Kidney (tissue), 14 donors: ENCODE measurements around the gene HSF4. TPM values are rescaled to one million over a fixed set of nuclear protein-coding genes. Genes with fewer than 3 reads are reported as not detected.

ENCODE experiments used
- DNase-seq, 5 donors: peaks; one replicate each; pipeline ENCODE4 v3.0.0-alpha.2; 2013 to 2020
- FAIRE-seq: peaks from 2 replicates; lab custom pipeline; 2012; peaks lifted over from hg19 to GRCh38; lab: Jason Lieb, UNC
- H3K27ac ChIP-seq, 2 donors: one replicate each; pipeline ENCODE4 v1.7.0; 2013; ENCODE audit warnings: low read depth in 2 of 2, low read length in 2 of 2, inconsistent platforms in 1 of 2
- H3K27me3 ChIP-seq: one replicate; pipeline ENCODE4 v1.7.1; 2013; ENCODE audit warnings: low read length, inconsistent platforms; ENCODE audit not compliant: control insufficient read depth, insufficient read depth
- H3K36me3 ChIP-seq, 3 donors: one replicate each; pipeline versions ENCODE4 v1.7.0 to v1.7.1; 2013; ENCODE audit warnings: low read length in 3 of 3, control low read depth in 1 of 3, inconsistent platforms in 1 of 3; ENCODE audit not compliant: insufficient read depth in 3 of 3, control insufficient read depth in 2 of 3
- H3K4me1 ChIP-seq, 3 donors: one replicate each; pipeline versions ENCODE4 v1.7.0 to v1.7.1; 2013; ENCODE audit warnings: low read length in 3 of 3, inconsistent platforms in 1 of 3, low read depth in 1 of 3; ENCODE audit not compliant: control insufficient read depth in 2 of 3, insufficient read depth in 2 of 3
- H3K4me3 ChIP-seq, 3 donors: one replicate each; pipeline versions ENCODE4 v1.7.0 to v1.8.1; 2013; ENCODE audit warnings: low read length in 3 of 3, control low read depth in 1 of 3, inconsistent platforms in 1 of 3
- H3K9ac ChIP-seq, 3 donors: one replicate each; pipeline versions ENCODE4 v1.7.0 to v1.7.1; 2013; ENCODE audit warnings: low read length in 3 of 3, control low read depth in 1 of 3, inconsistent platforms in 1 of 3
- H3K9me3 ChIP-seq, 3 donors: one replicate each; pipeline versions ENCODE4 v1.7.0 to v1.7.1; 2013; ENCODE audit warnings: low read length in 3 of 3, control low read depth in 1 of 3, inconsistent platforms in 1 of 3; ENCODE audit not compliant: control insufficient read depth in 2 of 3, insufficient read depth in 1 of 3
- intact Hi-C: fragments of 100-400 bp; cut with DNase I; formaldehyde crosslinking; loops from one replicate; pipeline ENCODE4 v1.11.1; 2022
- polyA plus RNA-seq: library from polyadenylated mRNA; stranded (reverse); fragments of 350-450 nt; fragmentation: Illumina TruSeq; extraction: RNeasy Lipid Tissue Mini Kit (QIAGEN cat#74804); gene quantifications from one replicate; pipeline ENCODE4 v1.2.3, GENCODE V29; 2014; ENCODE audit warnings: low read depth, low replicate concordance; ENCODE audit not compliant: insufficient read depth
- total RNA-seq: library from RNA; stranded (reverse); fragmentation: NEBNext Ultra II Directional; extraction: Animal tissue kit (Norgen Biotek cat#: 25700); gene quantifications from one replicate; pipeline ENCODE4 v1.2.1, GENCODE V29; 2021
- TF ChIP-seq, protein P1 (sequence below): IDR thresholded peaks from 3 replicates; pipeline ENCODE4 v1.5.1; 2012; ENCODE audit warnings: mild to moderate bottlenecking, moderate library complexity, borderline replicate concordance; ENCODE audit not compliant: insufficient read depth; ENCODE audit errors: extremely low read depth
- donor health status: control.
- donor health status: control.
- donor health status: control.
- donor health status: control.
- donor health status: control.
- donor health status: DM: yes; HTN: yes; CAD: no.
- donor health status: Normal renal cell carcinoma (clear cell type).

The HSF4 gene
- total and polyA plus RNA-seq, 2 donors from 2014 or later, result 26.7 to 37.9 TPM

DNA sequence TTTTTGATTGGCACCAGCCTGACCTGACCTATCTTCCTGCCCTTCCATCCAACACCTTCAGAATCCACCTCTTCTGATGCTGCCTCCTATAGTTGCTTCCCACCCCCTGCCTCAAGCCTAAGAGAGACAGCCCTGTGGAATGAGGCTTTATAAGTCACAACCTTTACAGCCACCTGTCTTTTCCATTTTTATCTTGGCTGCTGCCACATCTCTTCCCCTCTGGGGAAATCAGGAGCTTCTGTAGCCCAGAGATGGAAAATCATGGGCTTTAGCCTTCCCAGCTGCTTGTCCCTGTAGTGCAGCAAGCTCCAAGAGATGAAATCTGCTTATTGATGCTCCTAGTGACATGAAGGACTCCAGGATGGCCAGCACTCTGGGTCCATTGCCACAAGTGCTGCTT, 36.1 kb upstream of the HSF4 start:
- no peak for FAIRE-seq
- H3K9me3 ChIP-seq, result no peaks in the 10 kb centered on the region
- intact Hi-C loops, result no loop called here
- TF ChIP-seq, protein P1, sequence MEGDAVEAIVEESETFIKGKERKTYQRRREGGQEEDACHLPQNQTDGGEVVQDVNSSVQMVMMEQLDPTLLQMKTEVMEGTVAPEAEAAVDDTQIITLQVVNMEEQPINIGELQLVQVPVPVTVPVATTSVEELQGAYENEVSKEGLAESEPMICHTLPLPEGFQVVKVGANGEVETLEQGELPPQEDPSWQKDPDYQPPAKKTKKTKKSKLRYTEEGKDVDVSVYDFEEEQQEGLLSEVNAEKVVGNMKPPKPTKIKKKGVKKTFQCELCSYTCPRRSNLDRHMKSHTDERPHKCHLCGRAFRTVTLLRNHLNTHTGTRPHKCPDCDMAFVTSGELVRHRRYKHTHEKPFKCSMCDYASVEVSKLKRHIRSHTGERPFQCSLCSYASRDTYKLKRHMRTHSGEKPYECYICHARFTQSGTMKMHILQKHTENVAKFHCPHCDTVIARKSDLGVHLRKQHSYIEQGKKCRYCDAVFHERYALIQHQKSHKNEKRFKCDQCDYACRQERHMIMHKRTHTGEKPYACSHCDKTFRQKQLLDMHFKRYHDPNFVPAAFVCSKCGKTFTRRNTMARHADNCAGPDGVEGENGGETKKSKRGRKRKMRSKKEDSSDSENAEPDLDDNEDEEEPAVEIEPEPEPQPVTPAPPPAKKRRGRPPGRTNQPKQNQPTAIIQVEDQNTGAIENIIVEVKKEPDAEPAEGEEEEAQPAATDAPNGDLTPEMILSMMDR, result no peak
- H3K9ac ChIP-seq, result no peak overlapping the region
- no peaks in the 10 kb centered on the region for H3K4me1 ChIP-seq
- H3K36me3 ChIP-seq, result peaks cover 7 to 41% (median 13%) of the 10 kb centered on the region in 3 donors
- DNase-seq, result no peak
- no peak overlapping the region for H3K27ac ChIP-seq
- no peak overlapping the region for H3K4me3 ChIP-seq
- no peaks in the 10 kb centered on the region for H3K27me3 ChIP-seq

DNA sequence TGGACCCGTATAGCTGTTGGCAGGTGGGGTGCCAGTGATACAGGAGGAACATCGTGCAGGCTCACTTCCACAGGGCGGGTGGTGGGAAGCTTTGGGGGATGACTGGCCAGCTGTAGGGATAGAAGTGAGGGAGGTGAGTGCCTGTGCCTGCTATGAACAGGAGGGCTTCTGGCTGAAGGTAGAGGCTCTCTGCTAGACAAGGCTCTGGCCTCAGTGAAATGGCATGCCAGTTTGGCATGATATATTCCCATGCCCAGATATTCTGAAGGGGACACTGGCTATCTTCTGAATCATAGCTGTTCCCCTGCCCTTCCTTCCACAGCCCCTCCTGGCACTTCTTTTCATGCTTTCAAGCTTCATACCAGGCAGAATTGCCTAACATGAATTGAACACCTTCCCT, 35.7 kb upstream of the HSF4 start:
- Histone ChIP-seq H3K9me3 (no peaks in the 10 kb centered on the region), H3K4me3 (no peak overlapping the region), H3K9ac (no peak overlapping the region), H3K36me3 (peaks cover 7 to 38% (median 14%) of the 10 kb centered on the region in 3 donors), H3K4me1 (no peaks in the 10 kb centered on the region), H3K27ac (no peak overlapping the region), H3K27me3 (no peaks in the 10 kb centered on the region)
- no peak for FAIRE-seq
- TF ChIP-seq, protein P1, result no peak
- no peak for DNase-seq
- intact Hi-C loops, result no loop called here

DNA sequence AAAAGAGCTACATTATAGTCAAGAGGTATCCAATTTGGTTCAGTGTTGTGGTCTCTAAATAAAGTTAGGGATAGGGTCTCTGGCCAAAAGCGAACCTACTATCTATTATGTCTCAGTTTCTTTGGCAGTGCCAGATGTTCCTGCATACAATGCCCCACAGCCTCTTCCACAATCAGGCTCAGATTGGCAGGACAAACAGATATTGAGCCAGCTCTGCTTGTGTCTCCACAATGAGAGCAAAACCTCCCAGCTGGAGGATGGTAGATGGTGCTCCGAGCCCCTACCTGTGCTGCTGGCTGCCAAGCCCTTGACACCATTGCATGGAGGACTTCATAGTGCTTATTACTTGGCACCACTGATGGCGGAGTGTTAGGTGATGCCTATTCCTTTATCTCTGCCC, 35.1 kb upstream of the HSF4 start:
- TF ChIP-seq, protein P1, result no peak
- Histone ChIP-seq H3K4me3 (no peak overlapping the region), H3K27me3 (no peaks in the 10 kb centered on the region), H3K27ac (no peak overlapping the region), H3K4me1 (no peaks in the 10 kb centered on the region), H3K9ac (no peak overlapping the region), H3K36me3 (peaks cover 9 to 40% (median 20%) of the 10 kb centered on the region in 3 donors), H3K9me3 (no peaks in the 10 kb centered on the region)
- intact Hi-C loops, result no loop called here
- FAIRE-seq (no peak), DNase-seq (no peak)

DNA sequence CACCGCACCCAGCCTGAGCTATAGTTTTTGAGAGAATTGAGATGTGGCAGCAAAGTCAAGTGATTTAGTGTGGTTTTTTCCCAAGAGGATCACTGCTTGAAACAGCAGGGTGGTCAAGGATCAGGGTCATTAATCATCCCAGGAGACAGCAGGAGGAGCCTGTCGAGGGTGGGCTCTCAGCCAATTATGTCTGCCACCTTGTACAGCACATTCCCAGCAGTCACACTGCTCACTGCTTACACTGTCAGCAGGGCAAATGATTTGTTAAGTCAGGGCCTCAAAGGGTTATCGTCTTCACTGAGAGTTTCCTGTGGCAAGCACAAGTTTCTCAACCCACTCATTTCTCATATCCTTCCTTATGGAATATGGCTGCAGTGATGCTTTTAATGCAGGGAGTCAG, 26.9 kb upstream of the HSF4 start:
- no peaks in the 10 kb centered on the region for H3K27me3 ChIP-seq
- peak in 3 of 5 donors; percentile 48 to 63 (median 60) for DNase-seq
- peak overlapping the region in 1 of 2 donors; percentile 36 for H3K27ac ChIP-seq
- H3K9ac ChIP-seq, result no peak overlapping the region
- peaks cover 8 to 46% (median 41%) of the 10 kb centered on the region in 3 donors for H3K36me3 ChIP-seq
- no peak for FAIRE-seq
- intact Hi-C loops, result no loop called here
- H3K4me3 ChIP-seq, result no peak overlapping the region
- H3K9me3 ChIP-seq, result no peaks in the 10 kb centered on the region
- TF ChIP-seq, protein P1, result no peak
- H3K4me1 ChIP-seq, result peaks cover 0 to 6% (median 0%) of the 10 kb centered on the region in 3 donors
